HepG2 (cell line): ENCODE results near the gene MYH9. TPM values are rescaled to one million over a fixed set of nuclear protein-coding genes. Genes with fewer than 3 reads are reported as not detected.
"Not testable (repeated sequence)": the region's sequence is repeated elsewhere in the genome, so short reads cannot be mapped to it uniquely, and the experiment has no call there.

Experiments used
- ATAC-seq: fragments of 200-7000 bp; cut with Tn5 transposase; 3 replicates; pipeline ENCODE4 v1.9.1; 2020; ENCODE audit warnings: mild to moderate bottlenecking, moderate library complexity
- BruUV-seq: library from RNA; stranded (reverse); fragments of 400-500 nt; replicated peaks from 2 replicates; lab custom pipeline; 2021; lab: Mats Ljungman, UMichigan
- CTCF ChIA-PET: fragments of 300-600 bp; formaldehyde crosslinking; extraction: SDS; loops from one replicate; lab custom pipeline; 2021; ENCODE audit warnings: low total read pairs, inconsistent platforms, low intra/inter-chr PET ratio; lab: Yijun Ruan, JAX
- POLR2A ChIA-PET: fragments of 350-600 bp; sonication (Branson Sonifier 250); formaldehyde crosslinking; loops from one replicate; lab custom pipeline; 2020; ENCODE audit warnings: antibody characterized with exemption, inconsistent platforms; lab: Yijun Ruan, JAX
- DNase-seq: peaks from one replicate; pipeline ENCODE4 v3.0.0-alpha.2; 2015; ENCODE audit warnings: low spot score
- FAIRE-seq: peaks from 3 replicates; lab custom pipeline; 2011; peaks lifted over from hg19 to GRCh38; lab: Jason Lieb, UNC
- H2AFZ ChIP-seq: one replicate; pipeline ENCODE4 v1.6.1; 2011; ENCODE audit warnings: low read length, inconsistent platforms
- H3K27ac ChIP-seq: fragments of 300-600 bp; 3 replicates; pipeline ENCODE4 v1.8.0; 2011; ENCODE audit warnings: mixed run types, mild to moderate bottlenecking, mixed read lengths, low read length, inconsistent platforms; ENCODE audit not compliant: insufficient read depth; ENCODE audit errors: extremely low read length
- H3K27me3 ChIP-seq, 2 experiments: fragments of 200-600 bp in 1 of 2; 2 replicates in 1 of 2; 3 replicates in 1 of 2; pipeline versions ENCODE4 v1.6.0 to v1.8.0; 2011; ENCODE audit warnings: low read length in 2 of 2, mild to moderate bottlenecking in 2 of 2, moderate library complexity in 2 of 2, inconsistent platforms in 1 of 2; ENCODE audit not compliant: insufficient read depth in 2 of 2, control insufficient read depth in 1 of 2
- H3K36me3 ChIP-seq, 2 experiments: fragments of 200-600 bp in 1 of 2; replicated peaks in 1 of 2; 2 replicates in 1 of 2; 3 replicates in 1 of 2; pipeline versions ENCODE4 v1.5.1 to v1.8.0; 2011; ENCODE audit warnings: low read length in 2 of 2, inconsistent platforms in 1 of 2; ENCODE audit not compliant: insufficient read depth in 2 of 2, control insufficient read depth in 1 of 2
- H3K4me1 ChIP-seq: 2 replicates; pipeline ENCODE4 v1.5.1; 2012; ENCODE audit warnings: low read length, inconsistent platforms; ENCODE audit not compliant: insufficient read depth
- H3K4me2 ChIP-seq: 2 replicates; pipeline ENCODE4 v1.6.0; 2011; ENCODE audit warnings: low read depth, low read length, inconsistent platforms
- H3K4me3 ChIP-seq, 3 experiments: fragments of 200-600 bp in 1 of 3; sonication (generic), shearing (Covaris generic) in 1 of 3; replicated peaks in 1 of 3; 2 replicates each; pipeline ENCODE4 v1.5.1; 2011 to 2016; ENCODE audit warnings: low read length in 3 of 3, inconsistent platforms in 2 of 3, low read depth in 2 of 3, mild to moderate bottlenecking in 2 of 3, control low read depth in 1 of 3, mixed read lengths in 1 of 3; ENCODE audit not compliant: insufficient read depth in 1 of 3
- H3K79me2 ChIP-seq: one replicate; pipeline ENCODE4 v1.6.1; 2011; ENCODE audit warnings: low read length, inconsistent platforms; ENCODE audit not compliant: insufficient read depth
- H3K9ac ChIP-seq: 2 replicates; pipeline ENCODE4 v1.6.0; 2011; ENCODE audit warnings: mild to moderate bottlenecking, low read depth, low read length, inconsistent platforms; ENCODE audit not compliant: insufficient read depth
- H3K9me3 ChIP-seq: 2 replicates; pipeline ENCODE4 v1.5.1; 2012; ENCODE audit warnings: mild to moderate bottlenecking, low read length
- H4K20me1 ChIP-seq: 2 replicates; pipeline ENCODE4 v1.6.0; 2011; ENCODE audit warnings: inconsistent platforms, mild to moderate bottlenecking, low read length, moderate library complexity; ENCODE audit not compliant: insufficient read depth
- EP300 ChIP-seq, 3 experiments: sonication (generic) in 1 of 3; formaldehyde crosslinking in 1 of 3; IDR thresholded peaks; 2 replicates each; pipeline versions ENCODE4 v1.5.1 to v1.6.1; 2011 to 2020; ENCODE audit warnings: low read depth in 2 of 3, low read length in 2 of 3, borderline replicate concordance in 1 of 3, improper control_type of control experiment in 1 of 3, mild to moderate bottlenecking in 1 of 3, missing genetic modification reagents in 1 of 3, moderate library complexity in 1 of 3
- SOX13 ChIP-seq, 3 experiments: fragments of 450-650 bp in 1 of 3; sonication (generic) in 1 of 3; formaldehyde crosslinking in 1 of 3; IDR thresholded peaks in 2 of 3; conservative IDR thresholded peaks in 1 of 3; 2 replicates each; pipeline versions ENCODE4 v1.5.0 to v1.6.1; 2016 to 2020; ENCODE audit warnings: antibody characterized with exemption in 1 of 3, mild to moderate bottlenecking in 1 of 3, missing compliant biosample characterization in 1 of 3, missing genetic modification reagents in 1 of 3, moderate library complexity in 1 of 3
- ZNF614 ChIP-seq: IDR thresholded peaks from 2 replicates; pipeline ENCODE4 v1.6.1; 2018; ENCODE audit warnings: missing biosample characterization, missing genetic modification reagents, inconsistent platforms, borderline replicate concordance
- WGBS: methylation state at CpG from one replicate; pipeline ENCODE4 v1.1.6; 2017; ENCODE audit warnings: low lambda C conversion rate; 5-methylcytosine and 5-hydroxymethylcytosine counted together
- in situ Hi-C: cut with HindIII; loops from 2 replicates; pipeline ENCODE4 v1.10.0; 2017; ENCODE audit warnings: low pct_unique_long_range_greater_than_20kb; ENCODE audit not compliant: extremely low pct_ligation_motif_present
- intact Hi-C: fragments of 100-400 bp; cut with micrococcal nuclease; formaldehyde crosslinking; loops from one replicate; pipeline ENCODE4 v1.10.0; 2022; ENCODE audit not compliant: unreplicated experiment
- polyA plus RNA-seq, 8 experiments: library from polyadenylated mRNA; depleted of rRNA in 3 of 8; stranded (reverse) in 7 of 8; unstranded in 1 of 8; fragments of >200 nt; fragmentation: Illumina TruSeq in 4 of 8; extraction: Trizol in 4 of 8; gene quantifications; 2 replicates each; pipeline versions ENCODE4 v1.2.1 to v1.2.3, GENCODE V29; 2011 to 2016; ENCODE audit warnings: low read depth in 4 of 8, missing spikeins in 1 of 8, mixed read lengths in 1 of 8; ENCODE audit not compliant: insufficient read depth in 1 of 8
- total RNA-seq, 5 experiments: library from RNA; depleted of rRNA; stranded (reverse); fragments of >200 nt; fragmentation: Illumina TruSeq; extraction: Trizol; gene quantifications; 2 replicates each; pipeline ENCODE4 v1.2.3, GENCODE V29; 2016; ENCODE audit warnings: low read depth in 1 of 5
- TF ChIP-seq, protein P1 (sequence below): IDR thresholded peaks from 2 replicates; pipeline ENCODE4 v1.6.1; 2016; ENCODE audit warnings: low read depth, borderline replicate concordance
- TF ChIP-seq, protein P2 (sequence below): sonication (generic); formaldehyde crosslinking; IDR thresholded peaks from 2 replicates; pipeline ENCODE4 v1.8.0; 2022; ENCODE audit warnings: mild to moderate bottlenecking, missing genetic modification reagents
- TF ChIP-seq, protein P3 (sequence below), 2 experiments: sonication (generic) in 1 of 2; formaldehyde crosslinking in 1 of 2; IDR thresholded peaks; 2 replicates each; pipeline versions ENCODE4 v1.4.0 to v1.6.1; 2016 to 2020; ENCODE audit warnings: borderline replicate concordance in 1 of 2, low read depth in 1 of 2, mild to moderate bottlenecking in 1 of 2, missing genetic modification reagents in 1 of 2
- TF ChIP-seq, protein P4 (sequence below): IDR thresholded peaks from 2 replicates; pipeline ENCODE4 v1.6.1; 2012; ENCODE audit warnings: inconsistent platforms
- TF ChIP-seq, protein P5 (sequence below): sonication (generic); formaldehyde crosslinking; conservative IDR thresholded peaks from 2 replicates; pipeline ENCODE4 v1.4.0; 2020; ENCODE audit warnings: mild to moderate bottlenecking, missing genetic modification reagents, moderate library complexity

Gene MYH9
- total and polyA plus RNA-seq, 2 of the 13 experiments (the other 11 are each of a cell fraction or from before 2014, with no cell fraction given): 50.7 to 98.5 TPM

DNA sequence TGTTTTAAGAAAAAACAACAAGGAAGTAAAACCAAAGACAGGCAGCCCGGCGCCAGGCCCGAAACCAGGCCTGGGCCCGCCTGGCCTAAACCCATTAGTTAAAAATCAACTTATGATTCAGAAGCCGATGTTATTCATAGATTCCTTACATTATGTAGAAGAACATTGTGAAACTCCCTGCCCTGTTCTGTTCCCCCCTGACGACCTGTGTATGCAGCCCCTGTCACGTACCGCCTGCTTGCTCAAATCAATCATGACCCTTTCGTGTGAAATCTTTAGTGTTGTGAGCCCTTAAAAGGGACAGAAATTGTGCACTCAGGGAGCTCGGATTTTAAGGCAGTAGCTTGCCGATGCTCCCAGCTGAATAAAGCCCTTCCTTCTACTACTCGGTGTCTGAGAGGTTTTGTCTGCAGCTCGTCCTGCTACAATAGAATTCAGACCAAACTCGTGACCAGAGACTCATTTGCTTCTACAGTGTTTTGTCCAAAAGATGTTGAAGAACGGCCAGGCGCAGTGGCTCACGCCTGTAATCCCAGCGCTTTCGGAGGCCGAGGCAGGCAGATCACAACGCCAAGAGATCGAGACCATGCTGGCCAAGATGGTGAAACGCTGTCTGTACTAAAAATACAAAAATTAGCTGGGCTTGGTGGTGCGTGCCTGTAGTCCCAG, 137.3 kb downstream of the MYH9 start:
- H4K20me1 ChIP-seq; H3K27me3 ChIP-seq; in situ Hi-C loops; BruUV-seq; ATAC-seq; H2AFZ ChIP-seq; CTCF ChIA-PET; intact Hi-C loops; H3K9me3 ChIP-seq; H3K36me3 ChIP-seq; TF ChIP-seq EP300 (CRISPR knock-in tag; IDR thresholded peaks at IDR 0.05; ENCODE audit: borderline replicate concordance); SOX13 (IDR thresholded peaks at IDR 0.05): not testable (repeated sequence)
- H3K9ac ChIP-seq: peak overlapping the region; percentile 71
- peaks cover 28% of the 10 kb centered on the region for H3K79me2 ChIP-seq
- 23% methylated on average over 24 of the region's 24 CpGs for WGBS
- peak overlapping the region; percentile 90 for H3K27ac ChIP-seq
- H3K4me3 ChIP-seq: peak overlapping the region in 1 of 3 experiments; percentile 32; a peak in 1 of 6 replicates
- DNase-seq: peak; percentile 86
- H3K4me2 ChIP-seq: peak overlapping the region; percentile 99
- POLR2A ChIA-PET: interaction anchor here (1.0 to 7.0 kb wide), 4 partner anchors 13 to 46 kb away, joined by 3 to 102 read pairs (median 6); partner anchors contain the start of gene APOL2
- peaks cover 97% of the 10 kb centered on the region for H3K4me1 ChIP-seq
- FAIRE-seq: peak; percentile 40
- TF ChIP-seq EP300 (IDR thresholded peaks at IDR 0.05; ENCODE audit: low read depth in 2 of 2, low read length in 2 of 2) (peak in 1 of 2 experiments; percentile 69; a peak in 2 of 4 replicates), ZNF614 (CRISPR knock-in tag) (peak; percentile 42; the same call in 1 of the 2 replicates), SOX13 (CRISPR knock-in tag; conservative IDR thresholded peaks at IDR 0.05 in 1 of 2, IDR thresholded peaks at IDR 0.05 in 1 of 2) (peak in 1 of 2 experiments; percentile 27; a peak in 1 of 4 replicates)
- TF ChIP-seq, protein P1, sequence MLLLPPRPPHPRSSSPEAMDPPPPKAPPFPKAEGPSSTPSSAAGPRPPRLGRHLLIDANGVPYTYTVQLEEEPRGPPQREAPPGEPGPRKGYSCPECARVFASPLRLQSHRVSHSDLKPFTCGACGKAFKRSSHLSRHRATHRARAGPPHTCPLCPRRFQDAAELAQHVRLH (CRISPR knock-in tag): 0 out of 2 replicates have a peak, but pooled peaks have one; percentile 17
- TF ChIP-seq, protein P2, sequence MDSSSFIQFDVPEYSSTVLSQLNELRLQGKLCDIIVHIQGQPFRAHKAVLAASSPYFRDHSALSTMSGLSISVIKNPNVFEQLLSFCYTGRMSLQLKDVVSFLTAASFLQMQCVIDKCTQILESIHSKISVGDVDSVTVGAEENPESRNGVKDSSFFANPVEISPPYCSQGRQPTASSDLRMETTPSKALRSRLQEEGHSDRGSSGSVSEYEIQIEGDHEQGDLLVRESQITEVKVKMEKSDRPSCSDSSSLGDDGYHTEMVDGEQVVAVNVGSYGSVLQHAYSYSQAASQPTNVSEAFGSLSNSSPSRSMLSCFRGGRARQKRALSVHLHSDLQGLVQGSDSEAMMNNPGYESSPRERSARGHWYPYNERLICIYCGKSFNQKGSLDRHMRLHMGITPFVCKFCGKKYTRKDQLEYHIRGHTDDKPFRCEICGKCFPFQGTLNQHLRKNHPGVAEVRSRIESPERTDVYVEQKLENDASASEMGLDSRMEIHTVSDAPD (CRISPR knock-in tag): peak; percentile 44; the same call in 1 of the 2 replicates
- TF ChIP-seq, protein P3, sequence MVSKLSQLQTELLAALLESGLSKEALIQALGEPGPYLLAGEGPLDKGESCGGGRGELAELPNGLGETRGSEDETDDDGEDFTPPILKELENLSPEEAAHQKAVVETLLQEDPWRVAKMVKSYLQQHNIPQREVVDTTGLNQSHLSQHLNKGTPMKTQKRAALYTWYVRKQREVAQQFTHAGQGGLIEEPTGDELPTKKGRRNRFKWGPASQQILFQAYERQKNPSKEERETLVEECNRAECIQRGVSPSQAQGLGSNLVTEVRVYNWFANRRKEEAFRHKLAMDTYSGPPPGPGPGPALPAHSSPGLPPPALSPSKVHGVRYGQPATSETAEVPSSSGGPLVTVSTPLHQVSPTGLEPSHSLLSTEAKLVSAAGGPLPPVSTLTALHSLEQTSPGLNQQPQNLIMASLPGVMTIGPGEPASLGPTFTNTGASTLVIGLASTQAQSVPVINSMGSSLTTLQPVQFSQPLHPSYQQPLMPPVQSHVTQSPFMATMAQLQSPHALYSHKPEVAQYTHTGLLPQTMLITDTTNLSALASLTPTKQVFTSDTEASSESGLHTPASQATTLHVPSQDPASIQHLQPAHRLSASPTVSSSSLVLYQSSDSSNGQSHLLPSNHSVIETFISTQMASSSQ (IDR thresholded peaks at IDR 0.05; ENCODE audit: low read depth): peak; percentile 84
- TF ChIP-seq, protein P3 (CRISPR knock-in tag; IDR thresholded peaks at IDR 0.05; ENCODE audit: borderline replicate concordance): peak; percentile 83; the same call in 1 of the 2 replicates
- TF ChIP-seq, protein P4, sequence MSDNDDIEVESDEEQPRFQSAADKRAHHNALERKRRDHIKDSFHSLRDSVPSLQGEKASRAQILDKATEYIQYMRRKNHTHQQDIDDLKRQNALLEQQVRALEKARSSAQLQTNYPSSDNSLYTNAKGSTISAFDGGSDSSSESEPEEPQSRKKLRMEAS: peak; percentile 48; the same call in 1 of the 2 replicates
- TF ChIP-seq, protein P5, sequence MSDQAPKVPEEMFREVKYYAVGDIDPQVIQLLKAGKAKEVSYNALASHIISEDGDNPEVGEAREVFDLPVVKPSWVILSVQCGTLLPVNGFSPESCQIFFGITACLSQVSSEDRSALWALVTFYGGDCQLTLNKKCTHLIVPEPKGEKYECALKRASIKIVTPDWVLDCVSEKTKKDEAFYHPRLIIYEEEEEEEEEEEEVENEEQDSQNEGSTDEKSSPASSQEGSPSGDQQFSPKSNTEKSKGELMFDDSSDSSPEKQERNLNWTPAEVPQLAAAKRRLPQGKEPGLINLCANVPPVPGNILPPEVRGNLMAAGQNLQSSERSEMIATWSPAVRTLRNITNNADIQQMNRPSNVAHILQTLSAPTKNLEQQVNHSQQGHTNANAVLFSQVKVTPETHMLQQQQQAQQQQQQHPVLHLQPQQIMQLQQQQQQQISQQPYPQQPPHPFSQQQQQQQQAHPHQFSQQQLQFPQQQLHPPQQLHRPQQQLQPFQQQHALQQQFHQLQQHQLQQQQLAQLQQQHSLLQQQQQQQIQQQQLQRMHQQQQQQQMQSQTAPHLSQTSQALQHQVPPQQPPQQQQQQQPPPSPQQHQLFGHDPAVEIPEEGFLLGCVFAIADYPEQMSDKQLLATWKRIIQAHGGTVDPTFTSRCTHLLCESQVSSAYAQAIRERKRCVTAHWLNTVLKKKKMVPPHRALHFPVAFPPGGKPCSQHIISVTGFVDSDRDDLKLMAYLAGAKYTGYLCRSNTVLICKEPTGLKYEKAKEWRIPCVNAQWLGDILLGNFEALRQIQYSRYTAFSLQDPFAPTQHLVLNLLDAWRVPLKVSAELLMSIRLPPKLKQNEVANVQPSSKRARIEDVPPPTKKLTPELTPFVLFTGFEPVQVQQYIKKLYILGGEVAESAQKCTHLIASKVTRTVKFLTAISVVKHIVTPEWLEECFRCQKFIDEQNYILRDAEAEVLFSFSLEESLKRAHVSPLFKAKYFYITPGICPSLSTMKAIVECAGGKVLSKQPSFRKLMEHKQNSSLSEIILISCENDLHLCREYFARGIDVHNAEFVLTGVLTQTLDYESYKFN (CRISPR knock-in tag): peak; percentile 93
